ENCODE data around the gene DSG2. TPM values are rescaled to one million over a fixed set of nuclear protein-coding genes. Genes with fewer than 3 reads are reported as not detected.
A peak's percentile ranks its signal among the peaks of the same experiment; 100 is the strongest.

The DSG2 gene
- total RNA-seq, 2 donors from 2014 or later, result 112 to 144 TPM

DNA sequence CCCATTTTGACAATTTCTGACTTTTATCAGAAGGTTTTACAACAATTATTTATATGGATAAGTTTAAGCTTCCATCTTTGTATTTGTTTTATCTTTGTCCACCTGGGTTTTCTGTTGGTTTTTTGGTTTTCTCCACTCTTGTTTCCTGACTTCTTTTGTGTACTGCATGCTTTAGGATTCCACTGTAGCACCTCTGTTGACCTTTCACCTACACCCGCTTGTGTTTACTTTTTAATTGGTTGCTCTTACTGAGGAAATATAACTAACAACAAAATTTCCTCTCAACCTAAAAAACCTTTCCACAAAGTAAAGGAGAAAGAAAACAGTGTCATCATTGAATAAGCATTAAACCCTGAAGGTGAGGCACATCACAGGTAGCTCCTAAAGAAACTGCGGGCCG lies 53.9 kb downstream of the DSG2 start:
- Histone ChIP-seq H3K4me3 (ENCODE audit: low read length) (no peak overlapping the region), H3K27ac (ENCODE audit: low read depth, low read length) (no peak overlapping the region), H3K9me3 (ENCODE audit: control insufficient read depth, low read length) (no peaks in the 10 kb centered on the region), H3K36me3 (ENCODE audit: control insufficient read depth, insufficient read depth, low read length) (peaks cover 13% of the 10 kb centered on the region), H3K27me3 (ENCODE audit: control insufficient read depth, insufficient read depth, low read length, poor library complexity, severe bottlenecking) (no peaks in the 10 kb centered on the region), H3K4me1 (ENCODE audit: control insufficient read depth, insufficient read depth, low read length) (peaks cover 4% of the 10 kb centered on the region), H3K9ac (ENCODE audit: extremely low read depth, low read length, poor library complexity, severe bottlenecking) (no peak overlapping the region)
- TF ChIP-seq, protein P1, sequence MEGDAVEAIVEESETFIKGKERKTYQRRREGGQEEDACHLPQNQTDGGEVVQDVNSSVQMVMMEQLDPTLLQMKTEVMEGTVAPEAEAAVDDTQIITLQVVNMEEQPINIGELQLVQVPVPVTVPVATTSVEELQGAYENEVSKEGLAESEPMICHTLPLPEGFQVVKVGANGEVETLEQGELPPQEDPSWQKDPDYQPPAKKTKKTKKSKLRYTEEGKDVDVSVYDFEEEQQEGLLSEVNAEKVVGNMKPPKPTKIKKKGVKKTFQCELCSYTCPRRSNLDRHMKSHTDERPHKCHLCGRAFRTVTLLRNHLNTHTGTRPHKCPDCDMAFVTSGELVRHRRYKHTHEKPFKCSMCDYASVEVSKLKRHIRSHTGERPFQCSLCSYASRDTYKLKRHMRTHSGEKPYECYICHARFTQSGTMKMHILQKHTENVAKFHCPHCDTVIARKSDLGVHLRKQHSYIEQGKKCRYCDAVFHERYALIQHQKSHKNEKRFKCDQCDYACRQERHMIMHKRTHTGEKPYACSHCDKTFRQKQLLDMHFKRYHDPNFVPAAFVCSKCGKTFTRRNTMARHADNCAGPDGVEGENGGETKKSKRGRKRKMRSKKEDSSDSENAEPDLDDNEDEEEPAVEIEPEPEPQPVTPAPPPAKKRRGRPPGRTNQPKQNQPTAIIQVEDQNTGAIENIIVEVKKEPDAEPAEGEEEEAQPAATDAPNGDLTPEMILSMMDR (conservative IDR thresholded peaks at IDR 0.05), result no peak
- no peak for DNase-seq
- H3K4me1 Mint-ChIP-seq, result peaks cover 33% of the 10 kb centered on the region
- H3K27ac Mint-ChIP-seq, result no peak overlapping the region
- H3K9me3 Mint-ChIP-seq, result no peaks in the 10 kb centered on the region
- H3K27me3 Mint-ChIP-seq (ENCODE audit: insufficient read depth), result no peaks in the 10 kb centered on the region
- WGBS, 2 experiments (ENCODE audit: insufficient coverage in 1 of 2, insufficient read length in 1 of 2), result 92 to 94% methylated on average over 2 to 3 of the region's 3 CpGs
- H3K36me3 Mint-ChIP-seq (ENCODE audit: low read depth), result peaks cover 12% of the 10 kb centered on the region
- no peak overlapping the region for H3K4me3 Mint-ChIP-seq

DNA sequence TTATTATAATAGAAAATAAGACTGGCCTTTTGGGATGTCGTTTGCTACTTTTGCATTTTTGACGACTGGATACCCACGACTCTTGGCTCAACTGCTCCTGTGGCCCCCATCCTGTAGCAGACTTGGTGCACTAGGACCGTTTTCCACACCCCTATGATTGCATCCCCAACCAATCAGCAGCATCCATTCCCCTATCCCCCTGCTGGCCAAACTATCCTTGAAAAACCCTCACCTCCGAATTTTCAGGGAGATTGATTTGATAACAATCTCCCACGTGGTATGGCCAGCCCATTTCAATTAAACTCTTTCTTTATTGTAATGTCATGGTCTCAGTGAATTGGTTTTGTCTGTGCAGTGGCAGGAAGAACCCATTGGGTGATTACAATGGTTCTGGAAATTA lies 55.8 kb downstream of the DSG2 start:
- DNase-seq, result no peak
- TF ChIP-seq, protein P1 (conservative IDR thresholded peaks at IDR 0.05), result peak; percentile 59
- H3K27me3 Mint-ChIP-seq (ENCODE audit: insufficient read depth), result no peaks in the 10 kb centered on the region

DNA sequence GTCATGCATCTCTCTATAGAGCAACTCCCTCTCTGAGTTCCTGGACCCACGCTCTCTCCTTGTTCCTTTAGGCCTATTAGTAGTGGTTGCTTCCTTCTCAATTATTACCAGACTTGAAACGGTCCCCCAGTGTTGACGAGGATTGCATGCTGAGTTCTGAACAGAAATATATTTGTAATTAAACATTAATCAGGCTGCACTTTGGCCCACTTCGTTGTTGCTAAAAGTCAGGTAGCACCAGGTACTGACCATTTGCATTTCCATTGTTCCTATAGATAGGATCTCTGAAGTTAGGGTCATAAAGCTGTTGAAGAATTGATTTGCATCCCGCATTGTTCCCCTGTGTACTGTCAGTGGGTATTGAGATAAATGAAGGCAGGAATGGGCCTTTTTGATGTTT lies 56.8 kb downstream of the DSG2 start:
- no peaks in the 10 kb centered on the region for H3K27me3 ChIP-seq (ENCODE audit: control insufficient read depth, insufficient read depth, low read length, poor library complexity, severe bottlenecking)
- no peak overlapping the region for H3K4me3 ChIP-seq (ENCODE audit: low read length)
- H3K27me3 Mint-ChIP-seq (ENCODE audit: insufficient read depth), result no peaks in the 10 kb centered on the region
- peaks cover 28% of the 10 kb centered on the region for H3K4me1 Mint-ChIP-seq
- no peak overlapping the region for H3K27ac ChIP-seq (ENCODE audit: low read depth, low read length)
- peaks cover 4% of the 10 kb centered on the region for H3K4me1 ChIP-seq (ENCODE audit: control insufficient read depth, insufficient read depth, low read length)
- no peak overlapping the region for H3K27ac Mint-ChIP-seq
- no peak overlapping the region for H3K9ac ChIP-seq (ENCODE audit: extremely low read depth, low read length, poor library complexity, severe bottlenecking)
- no peak for DNase-seq
- no peaks in the 10 kb centered on the region for H3K36me3 Mint-ChIP-seq (ENCODE audit: low read depth)
- H3K4me3 Mint-ChIP-seq, result no peak overlapping the region
- 50 to 81% methylated on average over 2 to 5 of the region's 5 CpGs for WGBS, 2 experiments (ENCODE audit: insufficient coverage in 1 of 2, insufficient read length in 1 of 2)
- H3K9me3 ChIP-seq (ENCODE audit: control insufficient read depth, low read length), result no peaks in the 10 kb centered on the region
- H3K9me3 Mint-ChIP-seq, result no peaks in the 10 kb centered on the region
- peaks cover 3% of the 10 kb centered on the region for H3K36me3 ChIP-seq (ENCODE audit: control insufficient read depth, insufficient read depth, low read length)
- TF ChIP-seq, protein P1 (conservative IDR thresholded peaks at IDR 0.05), result no peak

More for the DNA sequence above, 55.8 kb downstream of the DSG2 start:
- peaks cover 4% of the 10 kb centered on the region for H3K4me1 ChIP-seq (ENCODE audit: control insufficient read depth, insufficient read depth, low read length)
- H3K9ac ChIP-seq (ENCODE audit: extremely low read depth, low read length, poor library complexity, severe bottlenecking), result no peak overlapping the region
- no peaks in the 10 kb centered on the region for H3K27me3 ChIP-seq (ENCODE audit: control insufficient read depth, insufficient read depth, low read length, poor library complexity, severe bottlenecking)
- Mint-ChIP-seq H3K36me3 (ENCODE audit: low read depth) (peaks cover 7% of the 10 kb centered on the region), H3K27ac (no peak overlapping the region), H3K9me3 (no peaks in the 10 kb centered on the region), H3K4me3 (no peak overlapping the region), H3K4me1 (peaks cover 33% of the 10 kb centered on the region)
- WGBS, 2 experiments (ENCODE audit: insufficient coverage in 1 of 2, insufficient read length in 1 of 2), result 72% methylated on average over 6 of the region's 6 CpGs; no CpG with 5 or more reads in 1 of the 2 experiments
- H3K36me3 ChIP-seq (ENCODE audit: control insufficient read depth, insufficient read depth, low read length), result peaks cover 3% of the 10 kb centered on the region
- H3K4me3 ChIP-seq (ENCODE audit: low read length), result no peak overlapping the region
- no peak overlapping the region for H3K27ac ChIP-seq (ENCODE audit: low read depth, low read length)
- H3K9me3 ChIP-seq (ENCODE audit: control insufficient read depth, low read length), result no peaks in the 10 kb centered on the region

Measured in endodermal cell (in vitro differentiated cells).